Measurements from ENCODE around the gene HMGA1.

DNA sequence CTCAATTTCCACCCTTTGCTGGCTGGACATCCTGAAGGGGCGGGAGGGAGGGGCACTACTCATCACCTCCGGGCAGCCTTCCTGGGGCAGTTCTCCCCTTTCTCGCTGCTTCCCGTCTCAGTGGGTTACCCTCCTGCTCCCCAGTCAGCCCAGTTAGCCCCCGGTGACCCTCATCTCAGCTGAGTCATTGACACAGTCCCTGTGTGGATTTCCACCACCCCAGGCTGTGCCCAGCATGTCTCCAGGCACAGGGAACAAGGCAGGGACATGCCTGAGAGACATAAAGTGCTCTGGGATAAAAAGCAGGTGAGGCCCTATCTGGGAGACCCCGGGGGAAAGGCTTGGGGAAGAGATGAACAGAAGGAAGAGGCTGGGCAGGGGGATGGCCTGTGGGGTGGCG lies 29.9 kb upstream of the HMGA1 start:
- no peak for TF ChIP-seq CTCF (IDR thresholded peaks at IDR 0.05)
- no peak for TF ChIP-seq POLR2A (IDR thresholded peaks at IDR 0.05)

Data from thyroid gland (tissue), 4 donors.